PC-3 (cell line): ENCODE results near the gene FNIP1.

Experiments used
- CTCF ChIP-seq: fragments of 300-600 bp; sonication (generic); conservative IDR thresholded peaks from 2 replicates; pipeline ENCODE4 v1.5.1; 2017; ENCODE audit warnings: antibody characterized with exemption, low read depth, mild to moderate bottlenecking, low read length
- EZH2 ChIP-seq: fragments of 300-600 bp; sonication (generic); IDR thresholded peaks from one replicate; pipeline ENCODE4 v1.6.1; 2017; ENCODE audit warnings: antibody characterized with exemption, mild to moderate bottlenecking, low read length; ENCODE audit not compliant: unreplicated experiment

- TF ChIP-seq EZH2: no peak
- TF ChIP-seq CTCF: no peak
Observed at GRCh38 chr5:131766689-131767088, 30.1 kb downstream of the FNIP1 start.
